Gastrocnemius medialis (tissue), 4 donors: ENCODE results near the gene SLC49A4.

Experiments
- POLR2A ChIP-seq, 2 donors: fragments of 450-650 bp; IDR thresholded peaks; one replicate each; pipeline ENCODE4 v1.6.1; 2017; ENCODE audit warnings: antibody characterized with exemption in 2 of 2, mild to moderate bottlenecking in 2 of 2, moderate library complexity in 2 of 2
- TF ChIP-seq, protein P1 (sequence below), 5 experiments: fragments of 450-650 bp in 3 of 5; fragments of 200-600 bp in 2 of 5; sonication (generic) in 2 of 5; IDR thresholded peaks in 4 of 5; conservative IDR thresholded peaks in 1 of 5; 1 replicate in 4 of 5; 2 replicates in 1 of 5; pipeline ENCODE4 v1.5.1; 2016 to 2019; ENCODE audit warnings: antibody characterized with exemption in 5 of 5, mild to moderate bottlenecking in 3 of 5, moderate library complexity in 3 of 5

DNA sequence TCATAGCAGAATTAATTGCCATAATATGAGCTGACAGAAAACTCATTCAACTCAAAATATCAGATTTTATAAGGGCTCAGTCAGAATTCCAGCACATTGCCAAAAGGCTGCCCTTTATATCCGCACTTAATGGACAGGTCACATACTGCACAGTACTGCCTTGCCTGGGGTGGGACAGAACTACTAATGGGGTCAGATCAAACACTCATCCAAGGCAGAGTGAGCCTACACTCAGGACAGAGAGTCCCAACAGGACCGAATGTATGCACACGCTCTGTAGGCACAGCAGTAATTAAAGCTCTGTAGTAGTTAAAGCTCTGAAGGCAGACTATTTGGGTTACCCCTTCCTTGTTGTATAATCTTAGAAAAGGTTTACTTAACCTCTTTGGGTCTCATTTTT is 28.4 kb upstream of the SLC49A4 start:
- TF ChIP-seq, protein P1, sequence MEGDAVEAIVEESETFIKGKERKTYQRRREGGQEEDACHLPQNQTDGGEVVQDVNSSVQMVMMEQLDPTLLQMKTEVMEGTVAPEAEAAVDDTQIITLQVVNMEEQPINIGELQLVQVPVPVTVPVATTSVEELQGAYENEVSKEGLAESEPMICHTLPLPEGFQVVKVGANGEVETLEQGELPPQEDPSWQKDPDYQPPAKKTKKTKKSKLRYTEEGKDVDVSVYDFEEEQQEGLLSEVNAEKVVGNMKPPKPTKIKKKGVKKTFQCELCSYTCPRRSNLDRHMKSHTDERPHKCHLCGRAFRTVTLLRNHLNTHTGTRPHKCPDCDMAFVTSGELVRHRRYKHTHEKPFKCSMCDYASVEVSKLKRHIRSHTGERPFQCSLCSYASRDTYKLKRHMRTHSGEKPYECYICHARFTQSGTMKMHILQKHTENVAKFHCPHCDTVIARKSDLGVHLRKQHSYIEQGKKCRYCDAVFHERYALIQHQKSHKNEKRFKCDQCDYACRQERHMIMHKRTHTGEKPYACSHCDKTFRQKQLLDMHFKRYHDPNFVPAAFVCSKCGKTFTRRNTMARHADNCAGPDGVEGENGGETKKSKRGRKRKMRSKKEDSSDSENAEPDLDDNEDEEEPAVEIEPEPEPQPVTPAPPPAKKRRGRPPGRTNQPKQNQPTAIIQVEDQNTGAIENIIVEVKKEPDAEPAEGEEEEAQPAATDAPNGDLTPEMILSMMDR (IDR thresholded peaks at IDR 0.05 in 4 of 5, conservative IDR thresholded peaks at IDR 0.05 in 1 of 5), result no peak
- TF ChIP-seq POLR2A (IDR thresholded peaks at IDR 0.05), result no peak
